ENCODE results near the gene ORC1.

ORC1 gene

GRCh38 chr1:52365071-52365745 is 39.0 kb downstream of the ORC1 start:
- Mint-ChIP-seq H3K27ac (peak overlapping the region; percentile 98), H3K27me3 (no peaks in the 10 kb centered on the region), H3K4me3 (peak overlapping the region; percentile 97), H3K4me1 (peaks cover 41% of the 10 kb centered on the region), H3K36me3 (ENCODE audit: low read depth) (peaks cover 22% of the 10 kb centered on the region), H3K9me3 (no peaks in the 10 kb centered on the region)
- DNase-seq (peak; percentile 33), ATAC-seq (no peak)

GRCh38 chr1:52364235-52364839 is 39.9 kb downstream of the ORC1 start:
- H3K36me3 Mint-ChIP-seq (ENCODE audit: low read depth): peaks cover 25% of the 10 kb centered on the region
- DNase-seq (no peak), ATAC-seq (no peak)
- H3K4me3 Mint-ChIP-seq: peak overlapping the region; percentile 97
- no peak overlapping the region for H3K27ac Mint-ChIP-seq
- peaks cover 41% of the 10 kb centered on the region for H3K4me1 Mint-ChIP-seq
- H3K27me3 Mint-ChIP-seq: no peaks in the 10 kb centered on the region
- no peaks in the 10 kb centered on the region for H3K9me3 Mint-ChIP-seq

GRCh38 chr1:52360595-52360968 is 43.6 kb downstream of the ORC1 start:
- peaks cover 26% of the 10 kb centered on the region for H3K4me1 Mint-ChIP-seq
- no peak for DNase-seq
- no peaks in the 10 kb centered on the region for H3K27me3 Mint-ChIP-seq
- no peak overlapping the region for H3K4me3 Mint-ChIP-seq
- no peak for ATAC-seq
- H3K36me3 Mint-ChIP-seq (ENCODE audit: low read depth): peaks cover 44% of the 10 kb centered on the region
- H3K27ac Mint-ChIP-seq: no peak overlapping the region
- no peaks in the 10 kb centered on the region for H3K9me3 Mint-ChIP-seq

GRCh38 chr1:52359676-52360594 is 44.3 kb downstream of the ORC1 start:
- Mint-ChIP-seq H3K27me3 (no peaks in the 10 kb centered on the region), H3K4me1 (peaks cover 20% of the 10 kb centered on the region), H3K4me3 (no peak overlapping the region), H3K27ac (no peak overlapping the region), H3K36me3 (ENCODE audit: low read depth) (peaks cover 50% of the 10 kb centered on the region), H3K9me3 (no peaks in the 10 kb centered on the region)
- no peak for DNase-seq
- no peak for ATAC-seq

- Mint-ChIP-seq H3K27me3 (no peaks in the 10 kb centered on the region), H3K4me3 (no peak overlapping the region), H3K27ac (no peak overlapping the region), H3K9me3 (no peaks in the 10 kb centered on the region), H3K36me3 (ENCODE audit: low read depth) (peaks cover 55% of the 10 kb centered on the region), H3K4me1 (peaks cover 12% of the 10 kb centered on the region)
- ATAC-seq (no peak), DNase-seq (no peak)
Measured at GRCh38 chr1:52358851-52359497, 45.2 kb downstream of the ORC1 start.

- no peaks in the 10 kb centered on the region for H3K9me3 Mint-ChIP-seq
- no peak overlapping the region for H3K27ac Mint-ChIP-seq
- peaks cover 57% of the 10 kb centered on the region for H3K36me3 Mint-ChIP-seq (ENCODE audit: low read depth)
- no peak overlapping the region for H3K4me3 Mint-ChIP-seq
- ATAC-seq: no peak
- peaks cover under 1% of the 10 kb centered on the region for H3K4me1 Mint-ChIP-seq
- no peak for DNase-seq
- H3K27me3 Mint-ChIP-seq: no peaks in the 10 kb centered on the region
Measured at GRCh38 chr1:52357397-52357796, 46.8 kb downstream of the ORC1 start.

GRCh38 chr1:52356818-52357355 is 47.3 kb downstream of the ORC1 start:
- ATAC-seq: no peak
- no peaks in the 10 kb centered on the region for H3K27me3 Mint-ChIP-seq
- peaks cover 55% of the 10 kb centered on the region for H3K36me3 Mint-ChIP-seq (ENCODE audit: low read depth)

GRCh38 chr1:52355847-52356505 is 48.2 kb downstream of the ORC1 start:
- H3K36me3 Mint-ChIP-seq (ENCODE audit: low read depth): peaks cover 48% of the 10 kb centered on the region
- H3K27me3 Mint-ChIP-seq: no peaks in the 10 kb centered on the region
- no peak for ATAC-seq
- no peaks in the 10 kb centered on the region for H3K4me1 Mint-ChIP-seq
- H3K4me3 Mint-ChIP-seq: no peak overlapping the region
- H3K9me3 Mint-ChIP-seq: no peaks in the 10 kb centered on the region
- no peak for DNase-seq
- no peak overlapping the region for H3K27ac Mint-ChIP-seq

More at GRCh38 chr1:52356818-52357355, 47.3 kb downstream of the ORC1 start:
- no peaks in the 10 kb centered on the region for H3K9me3 Mint-ChIP-seq
- no peaks in the 10 kb centered on the region for H3K4me1 Mint-ChIP-seq
- no peak for DNase-seq
- H3K4me3 Mint-ChIP-seq: no peak overlapping the region
- H3K27ac Mint-ChIP-seq: peak overlapping the region; percentile 44

- DNase-seq: no peak
- Mint-ChIP-seq H3K36me3 (ENCODE audit: low read depth) (peaks cover 48% of the 10 kb centered on the region), H3K27me3 (no peaks in the 10 kb centered on the region), H3K9me3 (no peaks in the 10 kb centered on the region), H3K4me3 (no peak overlapping the region), H3K27ac (no peak overlapping the region), H3K4me1 (no peaks in the 10 kb centered on the region)
- no peak for ATAC-seq
Measured at GRCh38 chr1:52355436-52355835, 48.8 kb downstream of the ORC1 start.

- Mint-ChIP-seq H3K36me3 (ENCODE audit: low read depth) (peaks cover 36% of the 10 kb centered on the region), H3K4me3 (no peak overlapping the region), H3K27me3 (no peaks in the 10 kb centered on the region), H3K9me3 (no peaks in the 10 kb centered on the region), H3K4me1 (no peaks in the 10 kb centered on the region), H3K27ac (no peak overlapping the region)
- DNase-seq: no peak
- ATAC-seq: no peak
Measured at GRCh38 chr1:52352690-52353089, 51.5 kb downstream of the ORC1 start.

GRCh38 chr1:52348704-52349300 is 55.4 kb downstream of the ORC1 start:
- no peak overlapping the region for H3K27ac Mint-ChIP-seq
- H3K9me3 Mint-ChIP-seq: no peaks in the 10 kb centered on the region
- no peak overlapping the region for H3K4me3 Mint-ChIP-seq
- no peak for ATAC-seq
- no peaks in the 10 kb centered on the region for H3K4me1 Mint-ChIP-seq
- no peaks in the 10 kb centered on the region for H3K27me3 Mint-ChIP-seq
- DNase-seq: no peak
- H3K36me3 Mint-ChIP-seq (ENCODE audit: low read depth): peaks cover 10% of the 10 kb centered on the region

- DNase-seq (no peak), ATAC-seq (no peak)
- Mint-ChIP-seq H3K27ac (no peak overlapping the region), H3K4me1 (no peaks in the 10 kb centered on the region), H3K36me3 (ENCODE audit: low read depth) (peaks cover 4% of the 10 kb centered on the region), H3K27me3 (no peaks in the 10 kb centered on the region), H3K9me3 (no peaks in the 10 kb centered on the region), H3K4me3 (no peak overlapping the region)
Measured at GRCh38 chr1:52346653-52347052, 57.6 kb downstream of the ORC1 start.

- Mint-ChIP-seq H3K27me3 (no peaks in the 10 kb centered on the region), H3K27ac (no peak overlapping the region), H3K9me3 (no peaks in the 10 kb centered on the region), H3K36me3 (ENCODE audit: low read depth) (peaks cover 4% of the 10 kb centered on the region), H3K4me1 (no peaks in the 10 kb centered on the region), H3K4me3 (no peak overlapping the region)
- no peak for DNase-seq
- ATAC-seq: no peak
Measured at GRCh38 chr1:52345252-52345651, 59.0 kb downstream of the ORC1 start.
